GM12873 (cell line): Measurements from ENCODE around the gene FAM98B.

Experiments
- CTCF ChIP-seq: IDR thresholded peaks from 2 replicates; pipeline ENCODE4 v1.5.1; 2012; ENCODE audit warnings: low read depth, mild to moderate bottlenecking, moderate library complexity, low read length, control low read depth; ENCODE audit not compliant: insufficient read depth; ENCODE audit errors: missing control alignments

The FAM98B gene

GRCh38 chr15:38518084-38518483 is 64.2 kb downstream of the FAM98B start:
- no peak for TF ChIP-seq CTCF

GRCh38 chr15:38520035-38520434 is 66.1 kb downstream of the FAM98B start:
- TF ChIP-seq CTCF: no peak

- peak; percentile 10 for TF ChIP-seq CTCF
Measured at GRCh38 chr15:38521316-38521715, 67.4 kb downstream of the FAM98B start.

GRCh38 chr15:38522922-38523321 is 69.0 kb downstream of the FAM98B start:
- TF ChIP-seq CTCF: no peak

- no peak for TF ChIP-seq CTCF
Measured at GRCh38 chr15:38524156-38524555, 70.2 kb downstream of the FAM98B start.

GRCh38 chr15:38525489-38525888 is 71.6 kb downstream of the FAM98B start:
- no peak for TF ChIP-seq CTCF

- TF ChIP-seq CTCF: no peak
Measured at GRCh38 chr15:38526158-38526557, 72.2 kb downstream of the FAM98B start.
